GM23338 (cell line): ENCODE measurements around the gene BICD2. TPM values are rescaled to one million over a fixed set of nuclear protein-coding genes. Genes with fewer than 3 reads are reported as not detected.

Source experiments
- ATAC-seq: fragments of 200-7000 bp; cut with Tn5 transposase; 3 replicates; pipeline ENCODE4 v1.9.1; 2020
- DNase-seq: peaks from one replicate; pipeline ENCODE4 v3.0.0-alpha.2; 2015; ENCODE audit warnings: low spot score
- H2AFZ ChIP-seq: fragments of 200-600 bp; sonication (generic); 2 replicates; pipeline ENCODE4 v1.8.0; 2016; ENCODE audit warnings: antibody characterized with exemption, mild to moderate bottlenecking, moderate library complexity
- H3F3A ChIP-seq: fragments of 200-600 bp; sonication (generic); replicated peaks from 2 replicates; pipeline ENCODE4 v1.8.0; 2017; ENCODE audit warnings: antibody characterized with exemption, mixed run types, low read depth
- H3K27ac ChIP-seq: fragments of 200-600 bp; sonication (generic); 2 replicates; pipeline ENCODE4 v1.6.1; 2016; ENCODE audit warnings: low read depth
- H3K27me3 ChIP-seq: fragments of 200-600 bp; sonication (generic); 2 replicates; pipeline ENCODE4 v1.8.0; 2016; ENCODE audit warnings: mild to moderate bottlenecking, mixed run types, moderate library complexity; ENCODE audit not compliant: insufficient read depth
- H3K36me3 ChIP-seq: fragments of 200-600 bp; sonication (generic); 2 replicates; pipeline ENCODE4 v1.8.0; 2016; ENCODE audit warnings: mild to moderate bottlenecking; ENCODE audit not compliant: insufficient read depth
- H3K4me1 ChIP-seq: fragments of 200-600 bp; sonication (generic); 2 replicates; pipeline ENCODE4 v1.8.0; 2016; ENCODE audit warnings: mild to moderate bottlenecking, moderate library complexity; ENCODE audit not compliant: insufficient read depth
- H3K4me2 ChIP-seq: fragments of 200-600 bp; sonication (generic); 2 replicates; pipeline ENCODE4 v1.7.1; 2017; ENCODE audit warnings: mixed run types
- H3K4me3 ChIP-seq: fragments of 200-600 bp; sonication (generic); 2 replicates; pipeline ENCODE4 v1.6.1; 2016; ENCODE audit warnings: mixed run types
- H3K79me2 ChIP-seq: fragments of 200-600 bp; sonication (generic); replicated peaks from 2 replicates; pipeline ENCODE4 v1.8.0; 2017; ENCODE audit warnings: mild to moderate bottlenecking; ENCODE audit not compliant: insufficient read depth
- H3K9me2 ChIP-seq: fragments of 200-600 bp; sonication (generic); 2 replicates; pipeline ENCODE4 v1.8.0; 2017; ENCODE audit not compliant: insufficient read depth
- H4K20me1 ChIP-seq: fragments of 200-600 bp; sonication (generic); replicated peaks from 2 replicates; pipeline ENCODE4 v1.8.0; 2017; ENCODE audit warnings: mild to moderate bottlenecking; ENCODE audit not compliant: insufficient read depth
- H3K27ac Mint-ChIP-seq: 2 replicates; pipeline ENCODE4 v1.8.0; 2020; ENCODE audit warnings: inconsistent platforms, mild to moderate bottlenecking, moderate library complexity, mixed read lengths
- H3K27me3 Mint-ChIP-seq: 3 replicates; pipeline ENCODE4 v1.8.0; 2022; ENCODE audit warnings: low read depth, mild to moderate bottlenecking, moderate library complexity, mixed read lengths, inconsistent platforms; ENCODE audit not compliant: insufficient read depth, poor library complexity
- H3K36me3 Mint-ChIP-seq: 3 replicates; pipeline ENCODE4 v1.8.0; 2021; ENCODE audit warnings: low read depth, mild to moderate bottlenecking, inconsistent platforms, moderate library complexity, mixed read lengths
- H3K4me1 Mint-ChIP-seq: 3 replicates; pipeline ENCODE4 v1.8.0; 2020; ENCODE audit warnings: mild to moderate bottlenecking, inconsistent platforms, mixed read lengths
- H3K4me3 Mint-ChIP-seq: 3 replicates; pipeline ENCODE4 v1.8.0; 2021; ENCODE audit warnings: moderate library complexity, mild to moderate bottlenecking, inconsistent platforms, mixed read lengths
- H3K9me3 Mint-ChIP-seq: 3 replicates; pipeline ENCODE4 v1.8.0; 2020; ENCODE audit warnings: moderate library complexity, mild to moderate bottlenecking, inconsistent platforms, mixed read lengths
- CREB1 ChIP-seq: fragments of 250-450 bp; sonication (Bioruptor Pico); IDR thresholded peaks from 2 replicates; pipeline ENCODE4 v1.5.0; 2020; ENCODE audit warnings: low read depth, mild to moderate bottlenecking, moderate library complexity
- ETS1 ChIP-seq: IDR thresholded peaks from 2 replicates; pipeline ENCODE4 v1.6.1; 2016; ENCODE audit warnings: antibody characterized with exemption
- EZH2 ChIP-seq: fragments of 200-600 bp; sonication (generic); IDR thresholded peaks from one replicate; pipeline ENCODE4 v1.8.0; 2017; ENCODE audit warnings: antibody characterized with exemption, mild to moderate bottlenecking, low read depth; ENCODE audit not compliant: unreplicated experiment
- EZH2phosphoT487 ChIP-seq: fragments of 200-600 bp; sonication (generic); IDR thresholded peaks from one replicate; pipeline ENCODE4 v1.8.1; 2018; ENCODE audit warnings: antibody characterized with exemption; ENCODE audit not compliant: unreplicated experiment
- JUNB ChIP-seq: IDR thresholded peaks from one replicate; pipeline ENCODE4 v1.6.1; 2016; ENCODE audit warnings: antibody characterized with exemption; ENCODE audit not compliant: unreplicated experiment
- NANOG ChIP-seq: IDR thresholded peaks from 2 replicates; pipeline ENCODE4 v1.6.1; 2016; ENCODE audit warnings: antibody characterized with exemption, borderline replicate concordance
- POLR2AphosphoS5 ChIP-seq: IDR thresholded peaks from 2 replicates; pipeline ENCODE4 v1.6.1; 2016; ENCODE audit warnings: antibody characterized with exemption, low read depth
- STAT1 ChIP-seq: IDR thresholded peaks from one replicate; pipeline ENCODE4 v1.6.1; 2016; ENCODE audit warnings: antibody characterized with exemption; ENCODE audit not compliant: unreplicated experiment
- ZNF114 ChIP-seq: fragments of 250-450 bp; sonication (Bioruptor Pico); IDR thresholded peaks from 2 replicates; pipeline ENCODE4 v1.5.0; 2020; ENCODE audit warnings: mild to moderate bottlenecking, moderate library complexity
- ZNF462 ChIP-seq: fragments of 250-450 bp; sonication (Bioruptor Pico); IDR thresholded peaks from 2 replicates; pipeline ENCODE4 v1.5.0; 2020; ENCODE audit warnings: mild to moderate bottlenecking, moderate library complexity
- polyA plus RNA-seq: library from polyadenylated mRNA; unstranded; fragments of >200 nt; fragmentation: Nextera tagmentation; extraction: Ambion mirVana; gene quantifications from 2 replicates; pipeline ENCODE4 v1.2.1, GENCODE V29; 2016
- total RNA-seq: library from RNA; depleted of rRNA; stranded (reverse); fragments of >200 nt; shearing (Covaris generic); gene quantifications from 2 replicates; pipeline ENCODE4 v1.2.3, GENCODE V29; 2014

The BICD2 gene
- total and polyA plus RNA-seq, 2 experiments from 2014 or later, result 8.7 to 34.3 TPM

- Mint-ChIP-seq H3K27me3 (peaks cover 51% of the 10 kb centered on the region), H3K4me3 (peak overlapping the region; percentile 79)
- peak overlapping the region; percentile 60 for H3K4me3 ChIP-seq
Measured at GRCh38 chr9:92807757-92808725, 43.4 kb upstream of the BICD2 start.

GRCh38 chr9:92807031-92807756, 42.6 kb upstream of the BICD2 start:
- H3K9me2 ChIP-seq, result no peaks in the 10 kb centered on the region
- DNase-seq, result no peak
- H3K4me3 Mint-ChIP-seq, result peak overlapping the region; percentile 46
- TF ChIP-seq STAT1, result no peak
- no peak for TF ChIP-seq ETS1
- TF ChIP-seq EZH2phosphoT487, result no peak
- TF ChIP-seq CREB1 (CRISPR knock-in tag), result no peak
- TF ChIP-seq ZNF462 (CRISPR knock-in tag), result no peak
- TF ChIP-seq ZNF114 (CRISPR knock-in tag), result no peak
- TF ChIP-seq NANOG, result no peak
- TF ChIP-seq POLR2AphosphoS5, result no peak
- no peak for TF ChIP-seq JUNB
- peak overlapping the region; percentile 60; the same call in 1 of the 2 replicates for H3K4me3 ChIP-seq
- H3K9me3 Mint-ChIP-seq, result no peaks in the 10 kb centered on the region
- peaks cover 51% of the 10 kb centered on the region for H3K27me3 Mint-ChIP-seq
- 0 out of 2 replicates have a peak, but pooled peaks cover 5% of the 10 kb centered on the region for H3F3A ChIP-seq
- H3K27me3 ChIP-seq, result peaks cover 76% of the 10 kb centered on the region
- no peak overlapping the region for H3K27ac Mint-ChIP-seq
- H2AFZ ChIP-seq, result peak overlapping the region; percentile 66; the same call in 1 of the 2 replicates
- no peaks in the 10 kb centered on the region for H3K4me1 ChIP-seq
- H3K27ac ChIP-seq, result no peak overlapping the region
- no peak for ATAC-seq
- H3K4me1 Mint-ChIP-seq, result peaks cover 7% of the 10 kb centered on the region; the same call in 1 of the 3 replicates
- H3K36me3 ChIP-seq, result no peaks in the 10 kb centered on the region
- no peaks in the 10 kb centered on the region; the same call in 1 of the 2 replicates for H4K20me1 ChIP-seq
- no peaks in the 10 kb centered on the region for H3K36me3 Mint-ChIP-seq
- H3K4me2 ChIP-seq, result peak overlapping the region; percentile 84
- no peaks in the 10 kb centered on the region for H3K79me2 ChIP-seq

More at GRCh38 chr9:92807757-92808725, 43.4 kb upstream of the BICD2 start:
- Mint-ChIP-seq H3K4me1 (peaks cover 7% of the 10 kb centered on the region; the same call in 1 of the 3 replicates), H3K36me3 (no peaks in the 10 kb centered on the region), H3K27ac (no peak overlapping the region), H3K9me3 (no peaks in the 10 kb centered on the region)
- H3K79me2 ChIP-seq, result no peaks in the 10 kb centered on the region
- H2AFZ ChIP-seq, result peak overlapping the region; percentile 66
- H3K4me2 ChIP-seq, result peak overlapping the region; percentile 84
- H3K36me3 ChIP-seq, result no peaks in the 10 kb centered on the region
- H3K4me1 ChIP-seq, result no peaks in the 10 kb centered on the region
- H3K9me2 ChIP-seq, result no peaks in the 10 kb centered on the region
- ATAC-seq (peak; percentile 15), DNase-seq (peak; percentile 57)
- H3K27ac ChIP-seq, result no peak overlapping the region
- peak; percentile 27 for TF ChIP-seq EZH2
- TF ChIP-seq ZNF114 (CRISPR knock-in tag), result no peak
- H3K27me3 ChIP-seq, result peaks cover 85% of the 10 kb centered on the region
- 0 out of 2 replicates have a peak, but pooled peaks cover 5% of the 10 kb centered on the region for H3F3A ChIP-seq
- H4K20me1 ChIP-seq, result no peaks in the 10 kb centered on the region; the same call in 1 of the 2 replicates
